ENCODE measurements around the gene VENTX. TPM values are rescaled to one million over a fixed set of nuclear protein-coding genes. Genes with fewer than 3 reads are reported as not detected.
A peak's percentile ranks its signal among the peaks of the same experiment; 100 is the strongest.

VENTX gene
- total RNA-seq, 1 donor from 2014 or later: not detected

- H3K4me1 ChIP-seq: peaks cover 10% of the 10 kb centered on the region
- H3K9ac ChIP-seq: no peak overlapping the region
- peaks cover 8% of the 10 kb centered on the region for H3F3A ChIP-seq (ENCODE audit: low read depth)
- H3K4me3 Mint-ChIP-seq: peak overlapping the region; percentile 7
- no peaks in the 10 kb centered on the region for H3K9me3 ChIP-seq (ENCODE audit: low read depth)
- peak overlapping the region; percentile 30 for H3K27ac Mint-ChIP-seq
- no peaks in the 10 kb centered on the region for H3K36me3 Mint-ChIP-seq
- no peak overlapping the region for H3K4me2 ChIP-seq
- no peaks in the 10 kb centered on the region for H3K9me3 Mint-ChIP-seq
- no peaks in the 10 kb centered on the region for H4K20me1 ChIP-seq (ENCODE audit: low read depth)
- TF ChIP-seq EZH2phosphoT487 (IDR thresholded peaks at IDR 0.05): no peak
- TF ChIP-seq EZH2 (IDR thresholded peaks at IDR 0.05): no peak
- TF ChIP-seq CTCF (IDR thresholded peaks at IDR 0.05): no peak
- H3K4me3 ChIP-seq: no peak overlapping the region
- no peaks in the 10 kb centered on the region for H3K79me2 ChIP-seq (ENCODE audit: low read depth)
- no peak overlapping the region for H3K27ac ChIP-seq
- peaks cover 11% of the 10 kb centered on the region for H3K27me3 Mint-ChIP-seq (ENCODE audit: insufficient read depth, low read depth)
- H2AFZ ChIP-seq (replicated peaks): peak overlapping the region; percentile 37
- no peak for DNase-seq (ENCODE audit: low spot score)
- H3K36me3 ChIP-seq: no peaks in the 10 kb centered on the region
- H3K4me1 Mint-ChIP-seq: peaks cover 23% of the 10 kb centered on the region
- no peaks in the 10 kb centered on the region for H3K27me3 ChIP-seq
Measured at GRCh38 chr10:133254421-133255120, 16.9 kb downstream of the VENTX start.

- Histone ChIP-seq H3K36me3 (no peaks in the 10 kb centered on the region), H3K4me1 (peaks cover 10% of the 10 kb centered on the region), H3K27ac (no peak overlapping the region), H4K20me1 (ENCODE audit: low read depth) (no peaks in the 10 kb centered on the region), H3K27me3 (no peaks in the 10 kb centered on the region), H3K4me3 (no peak overlapping the region), H3K9ac (no peak overlapping the region), H3F3A (ENCODE audit: low read depth) (peaks cover 8% of the 10 kb centered on the region), H3K79me2 (ENCODE audit: low read depth) (no peaks in the 10 kb centered on the region), H3K9me3 (ENCODE audit: low read depth) (no peaks in the 10 kb centered on the region), H3K4me2 (no peak overlapping the region), H2AFZ (replicated peaks) (no peak overlapping the region)
- Mint-ChIP-seq H3K9me3 (no peaks in the 10 kb centered on the region), H3K27me3 (ENCODE audit: insufficient read depth, low read depth) (peaks cover 6% of the 10 kb centered on the region), H3K4me3 (no peak overlapping the region), H3K36me3 (no peaks in the 10 kb centered on the region), H3K27ac (no peak overlapping the region), H3K4me1 (peaks cover 25% of the 10 kb centered on the region)
- TF ChIP-seq EZH2phosphoT487 (IDR thresholded peaks at IDR 0.05) (no peak), CTCF (IDR thresholded peaks at IDR 0.05) (no peak), EZH2 (IDR thresholded peaks at IDR 0.05) (no peak)
- no peak for DNase-seq (ENCODE audit: low spot score)
Measured at GRCh38 chr10:133255323-133255722, 17.7 kb downstream of the VENTX start.

GRCh38 chr10:133257489-133258065, 19.9 kb downstream of the VENTX start:
- no peaks in the 10 kb centered on the region for H3K36me3 Mint-ChIP-seq
- Histone ChIP-seq H3K36me3 (no peaks in the 10 kb centered on the region), H2AFZ (replicated peaks) (peak overlapping the region; percentile 83), H3K4me3 (peak overlapping the region; percentile 26), H3K27ac (no peak overlapping the region), H3K4me1 (peaks cover 19% of the 10 kb centered on the region), H3K27me3 (peaks cover 12% of the 10 kb centered on the region), H3K9me3 (ENCODE audit: low read depth) (no peaks in the 10 kb centered on the region), H3K4me2 (peak overlapping the region; percentile 74), H4K20me1 (ENCODE audit: low read depth) (no peaks in the 10 kb centered on the region), H3K79me2 (ENCODE audit: low read depth) (no peaks in the 10 kb centered on the region), H3F3A (ENCODE audit: low read depth) (peaks cover 8% of the 10 kb centered on the region), H3K9ac (no peak overlapping the region)
- no peak overlapping the region for H3K27ac Mint-ChIP-seq
- DNase-seq (ENCODE audit: low spot score): peak; percentile 70
- TF ChIP-seq CTCF (IDR thresholded peaks at IDR 0.05) (peak; percentile 39), EZH2phosphoT487 (IDR thresholded peaks at IDR 0.05) (no peak)
- peaks cover 7% of the 10 kb centered on the region for H3K27me3 Mint-ChIP-seq (ENCODE audit: insufficient read depth, low read depth)
- peaks cover 28% of the 10 kb centered on the region for H3K4me1 Mint-ChIP-seq
- peak overlapping the region; percentile 63 for H3K4me3 Mint-ChIP-seq
- no peaks in the 10 kb centered on the region for H3K9me3 Mint-ChIP-seq

All from neural progenitor cell (in vitro differentiated cells).